Left ventricle myocardium inferior (tissue), 1 donor: ENCODE results near the gene PCBP3. TPM values are rescaled to one million over a fixed set of nuclear protein-coding genes. Genes with fewer than 3 reads are reported as not detected.

Experiments used
- DNase-seq: peaks from one replicate; pipeline ENCODE4 v3.0.0-alpha.2; 2020
- H3K27ac ChIP-seq: fragments of 200-600 bp; replicated peaks from 2 replicates; pipeline ENCODE4 v1.8.0; 2021
- H3K27me3 ChIP-seq: fragments of 200-600 bp; 2 replicates; pipeline ENCODE4 v1.8.0; 2021; ENCODE audit warnings: low read depth
- H3K36me3 ChIP-seq: fragments of 200-600 bp; 2 replicates; pipeline ENCODE4 v1.8.0; 2021
- H3K4me1 ChIP-seq: fragments of 200-600 bp; 2 replicates; pipeline ENCODE4 v1.8.0; 2021
- H3K4me3 ChIP-seq: fragments of 200-600 bp; 2 replicates; pipeline ENCODE4 v1.8.0; 2021; ENCODE audit warnings: mild to moderate bottlenecking, moderate library complexity
- H3K9me3 ChIP-seq: fragments of 200-600 bp; replicated peaks from 2 replicates; pipeline ENCODE4 v1.8.0; 2021
- intact Hi-C: fragments of 100-400 bp; cut with micrococcal nuclease; formaldehyde crosslinking; loops from one replicate; pipeline ENCODE4 v1.11.0; 2022
- total RNA-seq: library from RNA; stranded (reverse); fragmentation: NEBNext Ultra II Directional; extraction: Animal tissue kit (Norgen Biotek cat#: 25700); gene quantifications from one replicate; pipeline ENCODE4 v1.2.1, GENCODE V29; 2021
- TF ChIP-seq, protein P1 (sequence below): fragments of 200-600 bp; IDR thresholded peaks from 2 replicates; pipeline ENCODE4 v1.8.0; 2021; ENCODE audit warnings: antibody characterized with exemption, mild to moderate bottlenecking, borderline replicate concordance
- donor health status: DM: no; HTN: yes; CAD: no; lungs with severe emphysema.

The PCBP3 gene
- total RNA-seq, 1 donor from 2014 or later, result 2.9 TPM

DNA sequence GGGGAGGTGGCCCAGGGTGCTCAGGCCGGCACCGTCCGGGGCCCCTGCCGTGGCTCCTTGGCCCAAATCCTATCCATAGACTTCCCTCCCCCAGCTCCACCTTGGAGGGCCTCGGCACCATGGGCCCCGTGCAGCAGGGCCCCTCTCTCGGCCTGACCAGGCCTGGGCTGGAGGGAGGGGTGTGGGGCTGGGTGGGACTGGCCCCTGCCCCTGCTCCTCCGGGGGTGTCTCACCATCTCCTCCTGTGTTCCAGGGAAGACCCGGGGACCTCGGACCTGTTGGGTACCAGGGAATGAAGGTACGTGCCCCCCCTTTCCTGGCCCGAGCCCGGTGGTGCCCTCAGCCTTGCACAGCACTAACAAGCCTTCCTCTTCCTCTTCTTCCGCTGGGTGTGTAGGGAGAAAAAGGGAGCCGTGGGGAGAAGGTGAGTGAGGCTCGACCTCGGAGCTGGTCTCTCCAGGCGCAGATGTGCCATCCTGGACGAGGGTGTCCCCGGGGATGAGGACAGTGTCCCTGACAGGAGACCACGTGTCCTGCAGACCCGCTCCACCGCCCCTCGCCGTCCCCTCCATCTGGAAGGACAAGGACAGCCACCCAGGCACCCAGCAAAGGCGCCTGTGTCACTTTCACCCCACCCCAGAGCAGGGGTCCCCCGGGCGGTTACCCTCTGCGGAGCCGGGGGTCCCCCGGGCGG, 346.0 kb downstream of the PCBP3 start:
- TF ChIP-seq, protein P1, sequence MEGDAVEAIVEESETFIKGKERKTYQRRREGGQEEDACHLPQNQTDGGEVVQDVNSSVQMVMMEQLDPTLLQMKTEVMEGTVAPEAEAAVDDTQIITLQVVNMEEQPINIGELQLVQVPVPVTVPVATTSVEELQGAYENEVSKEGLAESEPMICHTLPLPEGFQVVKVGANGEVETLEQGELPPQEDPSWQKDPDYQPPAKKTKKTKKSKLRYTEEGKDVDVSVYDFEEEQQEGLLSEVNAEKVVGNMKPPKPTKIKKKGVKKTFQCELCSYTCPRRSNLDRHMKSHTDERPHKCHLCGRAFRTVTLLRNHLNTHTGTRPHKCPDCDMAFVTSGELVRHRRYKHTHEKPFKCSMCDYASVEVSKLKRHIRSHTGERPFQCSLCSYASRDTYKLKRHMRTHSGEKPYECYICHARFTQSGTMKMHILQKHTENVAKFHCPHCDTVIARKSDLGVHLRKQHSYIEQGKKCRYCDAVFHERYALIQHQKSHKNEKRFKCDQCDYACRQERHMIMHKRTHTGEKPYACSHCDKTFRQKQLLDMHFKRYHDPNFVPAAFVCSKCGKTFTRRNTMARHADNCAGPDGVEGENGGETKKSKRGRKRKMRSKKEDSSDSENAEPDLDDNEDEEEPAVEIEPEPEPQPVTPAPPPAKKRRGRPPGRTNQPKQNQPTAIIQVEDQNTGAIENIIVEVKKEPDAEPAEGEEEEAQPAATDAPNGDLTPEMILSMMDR, result no peak
- H3K36me3 ChIP-seq, result peaks cover 85% of the 10 kb centered on the region
- H3K4me1 ChIP-seq, result peaks cover 55% of the 10 kb centered on the region
- intact Hi-C loops, result no loop called here
- H3K9me3 ChIP-seq, result no peaks in the 10 kb centered on the region
- H3K27ac ChIP-seq, result no peak overlapping the region
- no peak overlapping the region for H3K4me3 ChIP-seq
- peak; percentile 15 for DNase-seq
- H3K27me3 ChIP-seq, result no peaks in the 10 kb centered on the region

DNA sequence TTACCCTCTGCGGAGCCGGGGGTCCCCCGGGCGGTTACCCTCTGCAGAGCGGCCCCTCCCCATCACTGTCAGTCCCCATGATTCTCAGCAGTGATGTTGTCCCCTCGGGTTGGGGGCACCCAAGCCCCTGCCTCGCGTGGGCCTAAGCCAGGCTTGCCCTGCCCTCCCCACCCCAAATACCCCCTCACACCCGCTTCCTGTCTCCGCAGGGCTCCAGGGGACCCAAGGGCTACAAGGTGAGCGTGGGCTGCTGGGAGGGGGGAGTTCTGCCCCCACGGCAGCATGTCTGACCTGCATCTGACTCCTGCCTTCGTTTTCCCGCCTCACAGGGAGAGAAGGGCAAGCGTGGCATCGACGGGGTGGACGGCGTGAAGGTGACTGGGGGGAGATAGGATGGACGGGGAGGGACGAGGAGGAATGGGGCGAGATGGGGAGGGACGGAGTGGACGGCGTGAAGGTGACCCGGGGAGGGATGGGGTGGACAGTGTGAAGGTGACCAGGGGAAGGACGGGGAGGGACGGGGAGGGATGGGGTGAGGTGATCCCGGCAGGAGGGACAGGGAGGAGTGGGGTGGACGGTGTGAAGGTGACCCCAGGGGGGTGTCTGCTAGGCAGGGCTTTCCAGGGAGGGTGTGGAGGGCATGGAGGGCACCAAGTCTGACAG, 346.7 kb downstream of the PCBP3 start:
- Histone ChIP-seq H3K27ac (no peak overlapping the region), H3K4me3 (no peak overlapping the region), H3K27me3 (no peaks in the 10 kb centered on the region), H3K9me3 (no peaks in the 10 kb centered on the region), H3K4me1 (peaks cover 49% of the 10 kb centered on the region), H3K36me3 (peaks cover 87% of the 10 kb centered on the region)
- TF ChIP-seq, protein P1, result no peak
- intact Hi-C loops, result no loop called here
- DNase-seq, result no peak

DNA sequence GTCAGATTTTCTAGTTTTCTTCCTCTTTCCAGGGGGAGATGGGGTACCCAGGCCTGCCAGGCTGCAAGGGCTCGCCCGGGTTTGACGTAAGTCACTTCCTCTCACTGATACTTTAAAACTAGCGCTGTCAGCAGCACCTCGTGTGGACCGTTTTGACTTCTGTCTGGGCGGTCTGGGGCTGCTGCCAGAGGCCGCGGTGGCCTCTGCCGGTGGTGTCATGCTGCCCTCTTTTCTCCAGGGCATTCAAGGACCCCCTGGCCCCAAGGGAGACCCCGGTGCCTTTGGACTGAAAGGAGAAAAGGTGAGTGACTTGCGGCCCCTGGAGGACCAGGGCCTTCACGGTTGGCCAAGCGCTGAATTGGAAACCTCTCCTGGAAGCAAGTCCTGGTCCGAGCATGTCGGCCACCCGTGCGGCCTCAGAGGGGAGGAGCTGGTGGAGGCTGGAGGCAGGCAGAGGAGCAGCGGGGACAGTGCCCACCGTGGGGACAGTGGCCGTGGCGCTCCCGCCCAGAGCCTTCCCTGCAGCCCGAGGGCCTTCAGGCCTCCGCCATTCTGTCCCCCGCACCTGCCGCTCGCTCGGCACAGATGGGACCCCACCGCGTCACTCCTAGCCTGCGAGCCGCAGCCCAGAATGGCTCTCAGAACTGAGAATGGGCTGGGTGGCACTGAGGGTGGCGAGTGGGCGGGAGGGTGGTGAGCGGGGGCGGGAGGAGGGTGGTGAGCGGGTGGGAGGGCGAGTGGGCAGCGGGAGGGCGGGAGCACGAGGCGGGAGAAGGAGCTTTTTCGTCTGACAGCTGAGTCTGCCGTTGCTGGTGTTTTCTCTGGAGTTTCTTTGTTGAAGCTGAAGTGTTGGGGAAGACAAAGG, 347.4 kb downstream of the PCBP3 start:
- Histone ChIP-seq H3K27ac (peak overlapping the region; percentile 67), H3K9me3 (no peaks in the 10 kb centered on the region), H3K36me3 (peaks cover 86% of the 10 kb centered on the region), H3K27me3 (no peaks in the 10 kb centered on the region), H3K4me1 (peaks cover 41% of the 10 kb centered on the region), H3K4me3 (no peak overlapping the region)
- DNase-seq, result peak; percentile 18
- intact Hi-C loops, result no loop called here
- TF ChIP-seq, protein P1, result no peak

DNA sequence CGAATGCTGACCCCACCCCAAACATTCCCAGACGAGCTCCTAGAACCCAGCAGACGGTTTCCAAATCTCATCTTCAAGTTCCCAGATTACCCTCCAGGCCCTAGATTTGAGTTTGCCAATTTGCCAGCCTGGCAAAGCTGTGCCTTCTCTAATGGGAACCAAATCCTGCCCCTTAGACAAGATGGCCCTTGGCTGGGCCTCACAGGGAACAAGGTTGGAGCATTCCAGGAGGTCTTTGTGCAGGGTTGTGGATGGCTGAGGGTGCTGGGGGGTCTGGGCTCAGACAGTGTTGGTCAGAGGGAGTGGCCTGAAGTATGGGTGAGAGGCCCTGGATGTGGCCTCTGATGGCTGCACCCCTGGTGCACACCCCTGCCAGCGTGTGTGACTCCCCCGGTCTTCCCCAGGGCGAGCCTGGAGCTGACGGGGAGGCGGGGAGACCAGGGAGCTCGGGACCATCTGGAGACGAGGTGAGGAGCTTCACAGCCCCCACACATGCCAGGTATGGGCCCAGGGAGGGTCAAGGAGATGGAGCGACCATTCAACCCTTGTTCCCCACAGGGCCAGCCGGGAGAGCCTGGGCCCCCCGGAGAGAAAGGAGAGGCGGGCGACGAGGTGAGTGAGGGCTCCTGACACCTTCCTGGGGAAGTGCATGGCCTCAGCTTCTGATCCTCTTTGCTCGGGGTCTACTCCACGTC, 348.2 kb downstream of the PCBP3 start:
- intact Hi-C loops, result no loop called here
- peak overlapping the region; percentile 67 for H3K27ac ChIP-seq
- peaks cover 33% of the 10 kb centered on the region for H3K4me1 ChIP-seq
- no peaks in the 10 kb centered on the region for H3K9me3 ChIP-seq
- no peak overlapping the region for H3K4me3 ChIP-seq
- peaks cover 81% of the 10 kb centered on the region for H3K36me3 ChIP-seq
- H3K27me3 ChIP-seq, result no peaks in the 10 kb centered on the region
- peak; percentile 12 for DNase-seq
- TF ChIP-seq, protein P1, result no peak

Other genes starting within 250 kb of the PCBP3 start
- gene COL18A1, start 238.6 kb upstream of the PCBP3 start, total RNA-seq, result 66.5 TPM
- gene SLC19A1, start 101.3 kb upstream of the PCBP3 start, total RNA-seq, result 4.9 TPM